HG03558 (cell line): ENCODE data around the gene SHLD1.

ENCODE experiments used
- ATAC-seq: cut with Tn5 transposase; IDR thresholded peaks from one replicate; pipeline ENCODE4 v1.9.1; 2021; ENCODE audit warnings: moderate number of reproducible peaks; ENCODE audit not compliant: unreplicated experiment; ENCODE audit errors: extremely low read depth

The SHLD1 gene

GRCh38 chr20:5884465-5885335, 134.5 kb downstream of the SHLD1 start:
- no peak for ATAC-seq

GRCh38 chr20:5885866-5886265, 135.7 kb downstream of the SHLD1 start:
- no peak for ATAC-seq

GRCh38 chr20:5886788-5887187, 136.6 kb downstream of the SHLD1 start:
- ATAC-seq: no peak

GRCh38 chr20:5887386-5887785, 137.2 kb downstream of the SHLD1 start:
- ATAC-seq: no peak

GRCh38 chr20:5888041-5888440, 137.8 kb downstream of the SHLD1 start:
- ATAC-seq: no peak

GRCh38 chr20:5890773-5891441, 140.7 kb downstream of the SHLD1 start:
- no peak for ATAC-seq

DNA sequence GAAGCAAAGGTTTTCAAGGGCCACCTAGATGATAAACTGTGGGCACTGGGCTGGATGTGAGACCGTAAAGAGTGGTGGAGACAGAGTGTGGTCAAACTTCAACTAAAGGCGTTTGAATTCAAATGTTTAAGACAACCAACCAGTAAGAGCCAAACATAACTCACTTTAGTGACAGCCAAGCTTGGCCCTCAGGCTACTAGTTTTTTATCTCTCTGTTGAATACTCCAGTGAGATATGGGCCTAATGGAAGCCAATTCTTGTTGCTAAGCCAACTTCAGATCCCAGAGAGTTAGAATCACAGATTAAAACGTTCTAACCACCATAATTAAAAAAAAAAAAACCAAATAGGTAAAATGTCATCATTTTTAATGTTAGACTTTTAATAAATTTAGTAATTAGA, 142.9 kb downstream of the SHLD1 start:
- ATAC-seq: no peak

DNA sequence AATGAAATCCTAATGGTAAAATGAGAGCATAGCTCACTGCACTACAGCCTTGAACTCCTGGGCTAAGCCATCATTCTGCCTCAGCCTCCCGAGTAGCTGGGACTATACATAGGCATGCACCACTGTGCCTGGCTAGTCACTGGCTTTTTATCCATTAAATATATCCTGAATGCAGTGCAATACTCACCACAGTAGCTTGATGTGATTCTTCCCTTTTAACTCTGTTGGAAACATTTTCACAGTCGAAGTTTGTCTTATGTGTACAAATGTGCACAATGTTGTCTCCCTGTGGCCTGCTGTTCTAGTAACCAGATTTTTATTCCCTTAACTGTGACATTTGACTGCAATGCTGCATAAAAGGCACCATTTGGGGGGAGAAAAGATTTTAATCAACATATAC, 143.4 kb downstream of the SHLD1 start:
- ATAC-seq: no peak

- no peak for ATAC-seq
Observed at GRCh38 chr20:5895626-5896025, 145.4 kb downstream of the SHLD1 start.

DNA sequence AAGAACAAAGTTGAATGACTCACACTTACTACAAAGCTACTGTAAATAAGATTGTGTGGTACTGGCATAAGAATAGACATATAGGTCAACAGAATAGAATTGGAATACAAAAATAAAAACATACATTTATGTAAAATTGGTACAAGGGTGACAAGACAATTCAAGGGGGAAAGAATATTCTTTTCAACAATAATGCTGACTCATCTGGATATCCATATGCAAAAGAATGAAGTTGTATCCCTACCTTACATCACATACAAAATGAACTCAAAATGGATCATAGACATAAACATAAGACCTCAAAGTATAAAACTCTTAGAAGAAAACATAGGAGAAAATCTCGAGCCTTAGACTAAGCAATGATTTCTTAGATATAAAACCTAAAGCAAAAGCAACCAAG, 149.2 kb downstream of the SHLD1 start:
- no peak for ATAC-seq

DNA sequence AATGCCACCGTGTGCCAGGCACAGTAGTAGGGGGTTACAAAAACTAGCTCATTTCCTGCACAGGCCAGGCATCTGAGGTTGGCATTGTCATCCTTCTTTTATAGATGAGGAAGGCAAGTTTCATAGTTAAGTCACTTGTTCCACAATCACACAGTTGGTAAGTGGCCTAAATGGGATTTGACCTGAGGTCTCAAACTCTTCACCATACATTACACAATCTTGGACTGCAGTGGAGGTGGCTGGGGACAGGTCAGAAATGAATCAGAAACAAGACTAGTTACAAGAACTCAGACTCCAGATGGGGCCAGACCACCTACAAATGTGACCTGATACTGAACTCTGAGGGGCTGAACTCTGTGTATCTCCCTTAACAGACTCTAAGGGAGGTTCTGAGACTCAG, 150.7 kb downstream of the SHLD1 start:
- no peak for ATAC-seq

DNA sequence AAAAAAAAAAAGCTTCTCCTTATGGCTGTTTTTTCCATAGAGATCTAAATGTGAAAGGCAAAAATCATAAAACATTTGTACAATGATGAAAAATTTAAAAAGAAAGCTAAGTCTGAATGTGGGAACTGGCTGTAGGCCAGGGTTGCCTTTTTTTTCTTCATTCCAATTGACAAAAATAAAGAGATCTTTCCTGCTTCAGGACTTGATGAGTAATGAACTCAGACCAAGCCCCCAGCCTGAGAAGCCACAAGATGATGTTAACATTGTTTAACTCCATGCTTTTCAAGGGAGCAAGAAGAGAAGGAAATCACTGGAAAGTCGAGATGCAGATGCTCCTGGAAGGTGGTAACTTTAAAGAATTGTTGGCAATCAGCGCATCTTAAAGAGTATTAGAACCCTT, 158.8 kb downstream of the SHLD1 start:
- ATAC-seq: no peak

GRCh38 chr20:5910186-5910585, 160.0 kb downstream of the SHLD1 start:
- ATAC-seq: no peak

DNA sequence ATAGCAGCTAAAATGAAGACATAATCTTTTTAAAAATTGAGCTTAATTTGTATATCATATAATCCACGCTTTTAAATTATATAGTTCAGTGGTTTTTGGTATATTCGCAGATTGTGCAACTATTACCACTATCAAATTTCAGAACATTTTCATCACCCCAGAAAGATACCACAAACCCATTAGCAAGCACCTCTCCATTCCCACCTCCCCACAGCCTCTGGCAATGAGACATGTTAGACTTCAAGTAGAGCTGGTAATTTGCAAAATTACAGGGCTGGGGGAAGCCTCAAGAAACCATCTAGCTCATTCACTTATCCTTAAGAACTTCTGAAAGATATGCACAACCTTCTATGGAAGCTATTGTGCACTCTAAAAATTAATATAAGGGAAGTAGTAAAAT, 163.0 kb downstream of the SHLD1 start:
- no peak for ATAC-seq
